Mesothelial cell of epicardium (in vitro differentiated cells): ENCODE measurements around the gene UPK1A. TPM values are rescaled to one million over a fixed set of nuclear protein-coding genes. Genes with fewer than 3 reads are reported as not detected.

Experiments used
- DNase-seq, 2 experiments: peaks; one replicate each; pipeline ENCODE4 v3.0.0; 2021; ENCODE audit warnings: low spot score in 2 of 2; ENCODE audit not compliant: unreplicated experiment in 2 of 2
- H3K27ac Mint-ChIP-seq: 2 replicates; pipeline ENCODE4 v1.8.0; 2021; ENCODE audit warnings: mixed read lengths
- H3K27me3 Mint-ChIP-seq: 2 replicates; pipeline ENCODE4 v1.8.0; 2021; ENCODE audit warnings: low read depth, mixed read lengths
- H3K36me3 Mint-ChIP-seq: 2 replicates; pipeline ENCODE4 v1.8.0; 2021; ENCODE audit warnings: mixed read lengths
- H3K4me1 Mint-ChIP-seq: 2 replicates; pipeline ENCODE4 v1.8.0; 2021; ENCODE audit warnings: mixed read lengths
- H3K4me3 Mint-ChIP-seq: 2 replicates; pipeline ENCODE4 v1.8.0; 2021; ENCODE audit warnings: mild to moderate bottlenecking, moderate library complexity, mixed read lengths
- H3K9me3 Mint-ChIP-seq: 2 replicates; pipeline ENCODE4 v1.8.0; 2021; ENCODE audit warnings: mixed read lengths
- CTCF ChIP-seq: fragments of 200-600 bp; sonication (generic); IDR thresholded peaks from one replicate; pipeline ENCODE4 v1.5.0; 2021; ENCODE audit warnings: antibody characterized with exemption; ENCODE audit not compliant: unreplicated experiment
- total RNA-seq: library from RNA; stranded (reverse); gene quantifications from 3 replicates; pipeline ENCODE4 v1.2.1, GENCODE V29; 2021

The UPK1A gene
- total RNA-seq, 1 donor from 2014 or later: 2.0 TPM

DNA sequence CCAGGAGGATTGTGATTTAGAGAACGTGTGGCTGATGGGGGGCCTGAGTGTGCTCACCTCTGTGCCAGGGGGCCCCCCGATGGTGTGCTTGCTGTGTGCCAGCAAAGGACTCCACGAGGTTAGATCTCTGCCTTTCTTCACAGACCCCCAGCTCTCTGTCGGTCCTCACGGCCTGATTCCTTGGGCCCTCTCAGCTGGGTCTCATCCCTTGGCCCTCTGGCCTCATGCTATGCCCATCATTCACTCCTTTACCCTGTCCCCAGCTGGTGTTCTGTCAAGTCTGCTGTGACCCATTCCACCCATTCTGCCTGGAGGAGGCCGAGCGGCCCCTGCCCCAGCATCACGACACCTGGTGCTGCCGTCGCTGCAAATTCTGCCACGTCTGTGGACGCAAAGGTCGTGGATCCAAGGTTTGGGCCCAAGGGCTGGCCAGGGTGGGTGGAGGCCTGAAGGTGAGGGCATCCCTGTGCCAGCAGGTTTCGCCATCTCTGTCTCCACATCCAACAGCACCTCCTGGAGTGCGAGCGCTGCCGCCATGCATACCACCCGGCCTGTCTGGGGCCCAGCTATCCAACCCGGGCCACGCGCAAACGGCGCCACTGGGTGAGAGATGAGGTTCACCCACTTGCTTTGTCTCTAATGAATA, 59.0 kb downstream of the UPK1A start:
- no peak for DNase-seq
- Mint-ChIP-seq H3K27me3 (no peaks in the 10 kb centered on the region), H3K36me3 (peaks cover 41% of the 10 kb centered on the region), H3K4me3 (no peak overlapping the region), H3K27ac (no peak overlapping the region), H3K4me1 (no peaks in the 10 kb centered on the region), H3K9me3 (no peaks in the 10 kb centered on the region)
- no peak for TF ChIP-seq CTCF

DNA sequence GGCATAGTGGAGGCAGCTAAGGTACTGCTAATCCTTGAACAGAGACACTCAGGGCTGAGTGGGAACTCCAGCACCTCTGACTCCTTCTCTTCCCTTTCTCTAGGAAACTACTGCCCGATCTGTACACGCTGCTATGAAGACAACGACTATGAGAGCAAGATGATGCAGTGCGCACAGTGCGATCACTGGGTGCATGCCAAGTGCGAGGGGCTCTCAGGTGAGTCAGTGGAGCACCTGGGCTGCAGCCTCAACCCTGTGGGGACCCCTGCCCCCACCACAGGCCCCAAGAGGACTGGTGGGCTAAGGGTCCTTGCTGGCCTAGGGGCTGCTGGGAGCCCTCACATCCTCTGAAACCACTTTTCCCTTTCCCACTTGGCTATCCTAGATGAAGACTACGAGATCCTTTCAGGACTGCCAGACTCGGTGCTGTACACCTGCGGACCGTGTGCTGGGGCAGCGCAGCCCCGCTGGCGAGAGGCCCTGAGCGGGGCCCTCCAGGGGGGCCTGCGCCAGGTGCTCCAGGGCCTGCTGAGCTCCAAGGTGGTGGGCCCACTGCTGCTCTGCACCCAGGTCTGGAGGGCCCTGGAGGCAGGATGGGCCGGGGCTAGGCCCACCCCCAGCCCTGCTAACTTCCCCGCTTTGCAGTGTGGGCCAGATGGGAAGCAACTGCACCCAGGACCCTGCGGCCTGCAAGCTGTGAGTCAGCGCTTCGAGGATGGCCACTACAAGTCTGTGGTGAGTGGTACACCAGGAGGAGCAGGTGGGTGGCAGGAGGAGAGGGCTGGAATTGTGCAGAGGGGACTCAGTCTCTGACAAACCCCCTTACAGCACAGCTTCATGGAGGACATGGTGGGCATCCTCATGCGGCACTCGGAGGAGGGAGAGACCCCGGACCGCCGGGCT, 61.0 kb downstream of the UPK1A start:
- Mint-ChIP-seq H3K4me1 (no peaks in the 10 kb centered on the region), H3K27ac (no peak overlapping the region), H3K27me3 (no peaks in the 10 kb centered on the region), H3K36me3 (peaks cover 51% of the 10 kb centered on the region), H3K4me3 (no peak overlapping the region), H3K9me3 (no peaks in the 10 kb centered on the region)
- no peak for TF ChIP-seq CTCF
- DNase-seq: no peak

Other genes with a start within 250 kb of the UPK1A start
- not detected in 3 replicates for gene FFAR2, start 218.3 kb upstream of the UPK1A start, total RNA-seq
- gene KRTDAP, start 176.1 kb upstream of the UPK1A start, total RNA-seq: 1.9 to 3.3 TPM (median 2.5 TPM) in 3 replicates
- gene DMKN, start 152.9 kb upstream of the UPK1A start, total RNA-seq: 161 to 172 TPM (median 171 TPM) in 3 replicates
- 0.32 to 0.49 TPM (median 0.47 TPM) in 3 replicates for gene SBSN, start 138.2 kb upstream of the UPK1A start, total RNA-seq
- gene GAPDHS, start 133.1 kb upstream of the UPK1A start, total RNA-seq: not detected in 3 replicates
- gene TMEM147, start 120.9 kb upstream of the UPK1A start, total RNA-seq: 82.2 to 82.7 TPM (median 82.3 TPM) in 3 replicates
- gene ATP4A, start 102.9 kb upstream of the UPK1A start, total RNA-seq: 0.11 to 0.22 TPM (median 0.16 TPM) in 3 replicates
- not detected in 3 replicates for gene PMIS2, start 80.3 kb upstream of the UPK1A start, total RNA-seq
- 28.7 to 33.8 TPM (median 29.0 TPM) in 3 replicates for gene HAUS5, start 53.8 kb upstream of the UPK1A start, total RNA-seq
- gene RBM42, start 37.5 kb upstream of the UPK1A start, total RNA-seq: 63.7 to 70.6 TPM (median 66.4 TPM) in 3 replicates
- gene ETV2, start 24.8 kb upstream of the UPK1A start, total RNA-seq: 1.4 to 2.1 TPM (median 1.5 TPM) in 3 replicates
- gene COX6B1, start 18.2 kb upstream of the UPK1A start, total RNA-seq: 273 to 293 TPM (median 284 TPM) in 3 replicates
- gene ZBTB32, start 38.0 kb downstream of the UPK1A start, total RNA-seq: not detected in 3 replicates
- 60.6 to 62.7 TPM (median 61.8 TPM) in 3 replicates for gene KMT2B, start 51.5 kb downstream of the UPK1A start, total RNA-seq
- 2.7 to 3.2 TPM (median 2.8 TPM) in 3 replicates for gene IGFLR1, start 75.9 kb downstream of the UPK1A start, total RNA-seq
- gene U2AF1L4, start 78.9 kb downstream of the UPK1A start, total RNA-seq: 39.4 to 42.5 TPM (median 42.4 TPM) in 3 replicates
- 45.2 to 54.9 TPM (median 45.7 TPM) in 3 replicates for gene PSENEN, start 79.1 kb downstream of the UPK1A start, total RNA-seq
- gene LIN37, start 82.1 kb downstream of the UPK1A start, total RNA-seq: 11.8 to 12.9 TPM (median 12.0 TPM) in 3 replicates
- gene HSPB6, start 90.5 kb downstream of the UPK1A start, total RNA-seq: 18.8 to 21.7 TPM (median 20.3 TPM) in 3 replicates
- 45.1 to 50.5 TPM (median 46.6 TPM) in 3 replicates for gene PROSER3, start 91.7 kb downstream of the UPK1A start, total RNA-seq
- gene ARHGAP33, start 109.0 kb downstream of the UPK1A start, total RNA-seq: 74.0 to 79.9 TPM (median 75.4 TPM) in 3 replicates
- gene PRODH2, start 146.3 kb downstream of the UPK1A start, total RNA-seq: not detected in 3 replicates
- gene NPHS1, start 186.0 kb downstream of the UPK1A start, total RNA-seq: 0.23 to 0.72 TPM (median 0.51 TPM) in 3 replicates
- gene KIRREL2, start 190.4 kb downstream of the UPK1A start, total RNA-seq: 1.4 TPM in 3 replicates
- gene APLP1, start 202.1 kb downstream of the UPK1A start, total RNA-seq: 137 to 151 TPM (median 146 TPM) in 3 replicates
- gene NFKBID, start 234.0 kb downstream of the UPK1A start, total RNA-seq: 16.3 to 18.9 TPM (median 17.1 TPM) in 3 replicates
- 0.62 to 1.4 TPM (median 0.92 TPM) in 3 replicates for gene HCST, start 236.0 kb downstream of the UPK1A start, total RNA-seq
- gene TYROBP, start 241.8 kb downstream of the UPK1A start, total RNA-seq: not detected in 3 replicates